Endothelial cell of umbilical vein (primary cell): ENCODE measurements around the gene SFTPA2.

Experiments
- CTCF ChIP-seq, 2 donors: IDR thresholded peaks; 1 replicate in 1 of 2; 2 replicates in 1 of 2; pipeline ENCODE4 v1.5.1; 2011; ENCODE audit warnings: low read length in 2 of 2, mild to moderate bottlenecking in 2 of 2, moderate library complexity in 2 of 2, control low read depth in 1 of 2, inconsistent platforms in 1 of 2, low read depth in 1 of 2; ENCODE audit not compliant: insufficient read depth in 1 of 2; ENCODE audit errors: extremely low read depth in 1 of 2
- EZH2 ChIP-seq: IDR thresholded peaks from 2 replicates; pipeline ENCODE4 v1.6.1; 2012; ENCODE audit warnings: borderline replicate concordance, low read depth, mild to moderate bottlenecking, moderate library complexity, low read length, inconsistent platforms; ENCODE audit not compliant: severe bottlenecking
- GATA2 ChIP-seq: IDR thresholded peaks from 2 replicates; pipeline ENCODE4 v1.7.0; 2011; ENCODE audit warnings: low read depth, mild to moderate bottlenecking, moderate library complexity, mixed read lengths, low read length; ENCODE audit not compliant: insufficient read length, insufficient read depth
- JUN ChIP-seq: IDR thresholded peaks from 2 replicates; pipeline ENCODE4 v1.6.1; 2011; ENCODE audit warnings: borderline replicate concordance, low read depth; ENCODE audit not compliant: insufficient read length, insufficient read depth
- MYC ChIP-seq: IDR thresholded peaks from one replicate; pipeline ENCODE4 v1.6.1; 2011; ENCODE audit warnings: mild to moderate bottlenecking, low read depth, low read length
- POLR2A ChIP-seq: IDR thresholded peaks from 2 replicates; pipeline ENCODE4 v1.6.1; 2012; ENCODE audit warnings: low read depth, mild to moderate bottlenecking, control low read depth, low read length
- POLR2AphosphoS5 ChIP-seq: IDR thresholded peaks from 2 replicates; pipeline ENCODE4 v1.6.1; 2012; ENCODE audit warnings: low read depth, mild to moderate bottlenecking, control low read depth, low read length, moderate library complexity; ENCODE audit not compliant: insufficient read depth

- TF ChIP-seq POLR2A, result no peak
- no peak for TF ChIP-seq JUN
- no peak for TF ChIP-seq CTCF (IDR thresholded peaks at IDR 0.05; ENCODE audit: extremely low read depth in 1 of 2, insufficient read depth in 1 of 2, low read depth in 1 of 2, low read length in 2 of 2)
- TF ChIP-seq EZH2, result no peak
- TF ChIP-seq MYC, result no peak
- TF ChIP-seq POLR2AphosphoS5, result no peak
- no peak for TF ChIP-seq GATA2
Observed at GRCh38 chr10:79563426-79563825, 3.2 kb upstream of the SFTPA2 start.
